Caco-2 (cell line): ENCODE results near the gene ZNF266. TPM values are rescaled to one million over a fixed set of nuclear protein-coding genes. Genes with fewer than 3 reads are reported as not detected.

Experiments used
- BruUV-seq: library from RNA; stranded (reverse); fragments of 400-500 nt; replicated peaks from 2 replicates; lab custom pipeline; 2021; lab: Mats Ljungman, UMichigan
- CTCF ChIA-PET: fragments of 300-600 bp; sonication (Branson Sonifier 250); formaldehyde crosslinking; loops from one replicate; lab custom pipeline; 2022; ENCODE audit warnings: antibody characterized with exemption; lab: Charles Lee
- POLR2A ChIA-PET: fragments of 300-600 bp; sonication (Branson Sonifier 250); formaldehyde crosslinking; loops from one replicate; lab custom pipeline; 2022; ENCODE audit warnings: antibody characterized with exemption; lab: Charles Lee
- DNase-seq, 2 experiments: peaks; one replicate each; pipeline versions ENCODE4 v3.0.0 to v3.0.0-alpha.2; 2020 to 2022
- H3K27me3 ChIP-seq: replicated peaks from 2 replicates; pipeline ENCODE4 v1.6.0; 2011; ENCODE audit warnings: low read length; ENCODE audit not compliant: control insufficient read depth, insufficient read depth
- H3K36me3 ChIP-seq: 2 replicates; pipeline ENCODE4 v1.5.1; 2011; ENCODE audit warnings: low read length; ENCODE audit not compliant: control insufficient read depth, insufficient read depth
- H3K4me1 ChIP-seq: fragments of 250-450 bp; sonication (Bioruptor Pico); 2 replicates; pipeline ENCODE4 v1.5.1; 2020; ENCODE audit warnings: mild to moderate bottlenecking
- H3K4me3 ChIP-seq: 2 replicates; pipeline ENCODE4 v1.5.1; 2011; ENCODE audit warnings: low read depth, mild to moderate bottlenecking, control low read depth, low read length
- H3K9me3 ChIP-seq: fragments of 250-450 bp; sonication (Bioruptor Pico); 2 replicates; pipeline ENCODE4 v1.5.1; 2020; ENCODE audit warnings: mild to moderate bottlenecking, moderate library complexity
- H3K27ac Mint-ChIP-seq: one replicate; pipeline ENCODE4 v1.8.0; 2022; ENCODE audit warnings: mixed read lengths; ENCODE audit not compliant: unreplicated experiment
- H3K27me3 Mint-ChIP-seq: one replicate; pipeline ENCODE4 v1.8.0; 2022; ENCODE audit warnings: mixed read lengths; ENCODE audit not compliant: insufficient read depth, unreplicated experiment
- H3K36me3 Mint-ChIP-seq: one replicate; pipeline ENCODE4 v1.8.0; 2022; ENCODE audit warnings: mild to moderate bottlenecking, mixed read lengths; ENCODE audit not compliant: insufficient read depth, unreplicated experiment
- H3K4me1 Mint-ChIP-seq: one replicate; pipeline ENCODE4 v1.8.0; 2022; ENCODE audit warnings: low read depth, mixed read lengths; ENCODE audit not compliant: unreplicated experiment
- H3K4me3 Mint-ChIP-seq: one replicate; pipeline ENCODE4 v1.8.0; 2022; ENCODE audit warnings: mild to moderate bottlenecking, moderate library complexity, mixed read lengths; ENCODE audit not compliant: unreplicated experiment
- H3K9me3 Mint-ChIP-seq: one replicate; pipeline ENCODE4 v1.8.0; 2022; ENCODE audit warnings: mixed read lengths; ENCODE audit not compliant: unreplicated experiment
- intact Hi-C: fragments of 100-400 bp; cut with micrococcal nuclease; formaldehyde crosslinking; loops from one replicate; pipeline ENCODE4 v1.10.0; 2022; ENCODE audit not compliant: unreplicated experiment
- total RNA-seq: library from RNA; stranded (reverse); gene quantifications from 2 replicates; pipeline ENCODE4 v1.2.3, GENCODE V29; 2022
- TF ChIP-seq, protein P1 (sequence below), 2 experiments: fragments of 200-600 bp in 1 of 2; IDR thresholded peaks; 1 replicate in 1 of 2; 2 replicates in 1 of 2; pipeline versions ENCODE4 v1.5.1 to v1.8.0; 2011 to 2022; ENCODE audit warnings: antibody characterized with exemption in 1 of 2, control low read depth in 1 of 2, inconsistent platforms in 1 of 2, low read depth in 1 of 2, low read length in 1 of 2, mild to moderate bottlenecking in 1 of 2, moderate library complexity in 1 of 2; ENCODE audit not compliant: insufficient read depth in 1 of 2, severe bottlenecking in 1 of 2, unreplicated experiment in 1 of 2

The ZNF266 gene
- total RNA-seq, 1 experiment from 2014 or later: 20.4 TPM

DNA sequence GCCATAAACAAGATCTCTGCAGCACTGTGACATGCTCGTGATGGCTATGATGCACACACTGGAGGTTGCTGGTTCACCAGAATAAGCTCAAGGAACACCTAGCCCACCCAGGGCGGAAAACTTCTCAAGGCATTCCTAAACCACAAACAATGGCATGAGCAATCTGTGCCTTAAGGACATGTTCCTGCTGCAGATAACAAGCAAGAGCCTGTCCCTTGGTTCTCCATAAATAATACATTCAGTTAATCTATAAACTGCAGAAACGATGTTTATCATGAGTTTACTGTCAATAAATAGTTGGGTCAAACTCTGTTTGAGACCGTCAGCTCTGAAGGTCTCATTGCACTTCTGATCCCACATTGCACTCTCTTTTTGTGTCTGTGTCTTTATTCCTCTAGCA lies 18.6 kb upstream of the ZNF266 start:
- Mint-ChIP-seq H3K4me3 (no peak overlapping the region), H3K27ac (no peak overlapping the region), H3K36me3 (no peaks in the 10 kb centered on the region), H3K9me3 (peaks cover 32% of the 10 kb centered on the region), H3K27me3 (no peaks in the 10 kb centered on the region), H3K4me1 (no peaks in the 10 kb centered on the region)
- no peak for DNase-seq
- H3K4me3 ChIP-seq: no peak overlapping the region
- CTCF ChIA-PET: no interaction called here
- POLR2A ChIA-PET: no interaction called here
- intact Hi-C loops: no loop called here
- TF ChIP-seq, protein P1, sequence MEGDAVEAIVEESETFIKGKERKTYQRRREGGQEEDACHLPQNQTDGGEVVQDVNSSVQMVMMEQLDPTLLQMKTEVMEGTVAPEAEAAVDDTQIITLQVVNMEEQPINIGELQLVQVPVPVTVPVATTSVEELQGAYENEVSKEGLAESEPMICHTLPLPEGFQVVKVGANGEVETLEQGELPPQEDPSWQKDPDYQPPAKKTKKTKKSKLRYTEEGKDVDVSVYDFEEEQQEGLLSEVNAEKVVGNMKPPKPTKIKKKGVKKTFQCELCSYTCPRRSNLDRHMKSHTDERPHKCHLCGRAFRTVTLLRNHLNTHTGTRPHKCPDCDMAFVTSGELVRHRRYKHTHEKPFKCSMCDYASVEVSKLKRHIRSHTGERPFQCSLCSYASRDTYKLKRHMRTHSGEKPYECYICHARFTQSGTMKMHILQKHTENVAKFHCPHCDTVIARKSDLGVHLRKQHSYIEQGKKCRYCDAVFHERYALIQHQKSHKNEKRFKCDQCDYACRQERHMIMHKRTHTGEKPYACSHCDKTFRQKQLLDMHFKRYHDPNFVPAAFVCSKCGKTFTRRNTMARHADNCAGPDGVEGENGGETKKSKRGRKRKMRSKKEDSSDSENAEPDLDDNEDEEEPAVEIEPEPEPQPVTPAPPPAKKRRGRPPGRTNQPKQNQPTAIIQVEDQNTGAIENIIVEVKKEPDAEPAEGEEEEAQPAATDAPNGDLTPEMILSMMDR (IDR thresholded peaks at IDR 0.05; ENCODE audit: insufficient read depth in 1 of 2, low read depth in 1 of 2, low read length in 1 of 2, severe bottlenecking in 1 of 2, unreplicated experiment in 1 of 2): no peak
- no peaks in the 10 kb centered on the region for H3K36me3 ChIP-seq
- H3K4me1 ChIP-seq: no peaks in the 10 kb centered on the region
- H3K9me3 ChIP-seq: peaks cover 4% of the 10 kb centered on the region; the same call in 1 of the 2 replicates
- BruUV-seq: no TSS peak
- H3K27me3 ChIP-seq: no peaks in the 10 kb centered on the region

DNA sequence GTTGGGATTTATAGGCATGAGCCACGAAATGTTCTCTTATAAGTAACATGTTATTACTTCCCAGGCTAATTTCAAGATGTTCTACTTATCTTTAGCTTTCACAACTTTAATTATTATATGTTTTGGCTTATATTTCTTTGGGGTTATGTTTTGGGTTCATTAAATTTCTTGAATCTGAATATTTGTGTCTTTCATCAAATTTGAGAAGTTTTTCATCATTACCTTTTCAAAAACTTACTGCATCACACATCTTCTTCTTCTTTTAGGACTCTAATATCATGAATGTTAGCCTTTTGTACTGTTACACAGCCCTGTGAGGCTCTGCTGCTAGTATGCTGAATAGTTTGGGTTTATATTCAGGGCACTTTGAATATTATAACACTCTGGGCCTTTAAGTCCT lies 9.7 kb upstream of the ZNF266 start:
- POLR2A ChIA-PET: no interaction called here
- Mint-ChIP-seq H3K4me1 (no peaks in the 10 kb centered on the region), H3K4me3 (no peak overlapping the region), H3K27me3 (no peaks in the 10 kb centered on the region), H3K9me3 (peaks cover 30% of the 10 kb centered on the region), H3K36me3 (no peaks in the 10 kb centered on the region), H3K27ac (no peak overlapping the region)
- DNase-seq: no peak
- TF ChIP-seq, protein P1 (IDR thresholded peaks at IDR 0.05; ENCODE audit: insufficient read depth in 1 of 2, low read depth in 1 of 2, low read length in 1 of 2, severe bottlenecking in 1 of 2, unreplicated experiment in 1 of 2): no peak
- Histone ChIP-seq H3K27me3 (no peaks in the 10 kb centered on the region), H3K9me3 (no peaks in the 10 kb centered on the region; the same call in none of the 2 replicates), H3K4me3 (no peak overlapping the region), H3K36me3 (no peaks in the 10 kb centered on the region), H3K4me1 (no peaks in the 10 kb centered on the region)
- intact Hi-C loops: no loop called here
- CTCF ChIA-PET: no interaction called here
- BruUV-seq: no TSS peak

DNA sequence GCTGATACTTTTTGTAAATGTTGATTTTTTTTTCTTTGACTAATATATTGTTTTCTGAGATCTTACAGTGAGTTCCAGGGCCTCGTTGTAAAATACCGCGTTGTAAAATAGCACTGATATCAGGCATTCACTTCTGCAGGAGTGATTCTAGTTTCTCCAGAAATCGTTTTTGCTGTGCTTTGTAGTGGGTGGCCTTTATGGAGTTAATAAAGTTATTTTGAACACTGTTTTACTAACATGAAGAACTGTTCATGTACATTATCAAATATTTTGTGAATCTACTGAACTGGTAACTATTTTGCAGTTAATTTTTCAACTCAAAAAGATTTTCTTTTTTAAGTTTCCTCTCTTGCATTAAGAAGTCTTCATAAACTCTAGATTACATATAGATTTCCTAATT lies 985 bp upstream of the ZNF266 start:
- Mint-ChIP-seq H3K27ac (peak overlapping the region; percentile 96), H3K4me1 (peaks cover 8% of the 10 kb centered on the region), H3K4me3 (peak overlapping the region; percentile 86), H3K9me3 (no peaks in the 10 kb centered on the region), H3K27me3 (no peaks in the 10 kb centered on the region), H3K36me3 (peaks cover 22% of the 10 kb centered on the region)
- H3K4me3 ChIP-seq: no peak overlapping the region
- no peaks in the 10 kb centered on the region for H3K27me3 ChIP-seq
- DNase-seq: no peak
- H3K4me1 ChIP-seq: no peaks in the 10 kb centered on the region
- CTCF ChIA-PET: interaction anchor here (0.6 kb wide), 1 partner anchor 1169 kb away, joined by 3 read pairs; no protein-coding TSS in a partner anchor
- H3K36me3 ChIP-seq: no peaks in the 10 kb centered on the region
- TF ChIP-seq, protein P1 (IDR thresholded peaks at IDR 0.05; ENCODE audit: insufficient read depth in 1 of 2, low read depth in 1 of 2, low read length in 1 of 2, severe bottlenecking in 1 of 2, unreplicated experiment in 1 of 2): no peak
- no peaks in the 10 kb centered on the region; the same call in 1 of the 2 replicates for H3K9me3 ChIP-seq
- POLR2A ChIA-PET: no interaction called here
- intact Hi-C loops: loop anchor here (10.0 kb wide), 2 partner anchors 98 to 232 kb away; partner anchors contain the start of gene ZNF426
- no TSS peak for BruUV-seq
